ENCODE measurements around the gene CYB5A.

- TF ChIP-seq CTCF (conservative IDR thresholded peaks at IDR 0.05) = no peak
- TF ChIP-seq ZFX (IDR thresholded peaks at IDR 0.05) = no peak
These were observed 75.1 kb downstream of the CYB5A start for GRCh38 chr18:74216661-74217110.
